MM.1S (cell line): ENCODE results near the gene VAC14.

ENCODE experiments used
- DNase-seq: peaks from one replicate; pipeline ENCODE4 v3.0.0-alpha.2; 2015
- H2AFZ ChIP-seq: fragments of 300-600 bp; sonication (generic); 2 replicates; pipeline ENCODE4 v1.6.0; 2016; ENCODE audit warnings: antibody characterized with exemption, low read length
- H3F3A ChIP-seq: fragments of 300-600 bp; sonication (generic); 2 replicates; pipeline ENCODE4 v1.6.1; 2016; ENCODE audit warnings: mild to moderate bottlenecking, antibody characterized with exemption, low read length, moderate library complexity, mixed read lengths; ENCODE audit not compliant: insufficient read depth
- H3K27ac ChIP-seq: fragments of 300-600 bp; sonication (generic); 2 replicates; pipeline ENCODE4 v1.5.1; 2016; ENCODE audit warnings: mild to moderate bottlenecking, low read length
- H3K27me3 ChIP-seq: fragments of 300-600 bp; sonication (generic); replicated peaks from 2 replicates; pipeline ENCODE4 v1.6.0; 2016; ENCODE audit warnings: low read length; ENCODE audit not compliant: insufficient read depth
- H3K36me3 ChIP-seq: fragments of 300-600 bp; sonication (generic); replicated peaks from 2 replicates; pipeline ENCODE4 v1.6.1; 2016; ENCODE audit warnings: mild to moderate bottlenecking, low read length, mixed read lengths; ENCODE audit not compliant: insufficient read depth
- H3K4me1 ChIP-seq: fragments of 300-600 bp; sonication (generic); 2 replicates; pipeline ENCODE4 v1.6.1; 2016; ENCODE audit warnings: low read length, mixed read lengths
- H3K4me2 ChIP-seq: fragments of 300-600 bp; sonication (generic); 2 replicates; pipeline ENCODE4 v1.6.0; 2016; ENCODE audit warnings: low read depth, low read length
- H3K4me3 ChIP-seq: fragments of 300-600 bp; sonication (generic); 2 replicates; pipeline ENCODE4 v1.5.1; 2016; ENCODE audit warnings: low read length, mixed read lengths
- H3K79me2 ChIP-seq: fragments of 300-600 bp; sonication (generic); 2 replicates; pipeline ENCODE4 v1.6.1; 2016; ENCODE audit warnings: mixed run types, low read length, mixed read lengths
- H3K9ac ChIP-seq: fragments of 300-600 bp; sonication (generic); 2 replicates; pipeline ENCODE4 v1.6.1; 2016; ENCODE audit warnings: low read length, mixed read lengths
- H3K9me2 ChIP-seq: fragments of 300-600 bp; sonication (generic); replicated peaks from 2 replicates; pipeline ENCODE4 v1.6.1; 2016; ENCODE audit warnings: mild to moderate bottlenecking, low read length, mixed read lengths; ENCODE audit not compliant: insufficient read depth
- H3K9me3 ChIP-seq: fragments of 300-600 bp; sonication (generic); replicated peaks from 2 replicates; pipeline ENCODE4 v1.6.1; 2016; ENCODE audit warnings: mild to moderate bottlenecking, low read length, mixed read lengths; ENCODE audit not compliant: insufficient read depth
- H4K20me1 ChIP-seq: fragments of 300-600 bp; sonication (generic); 2 replicates; pipeline ENCODE4 v1.6.1; 2016; ENCODE audit warnings: mild to moderate bottlenecking, low read length, moderate library complexity, mixed read lengths; ENCODE audit not compliant: insufficient read depth
- EZH2 ChIP-seq: fragments of 300-600 bp; sonication (generic); optimal IDR thresholded peaks from 2 replicates; pipeline ENCODE3; 2017; ENCODE audit warnings: low read depth, mild to moderate bottlenecking, antibody characterized with exemption, low read length, mixed read lengths
- EZH2phosphoT487 ChIP-seq: fragments of 300-600 bp; sonication (generic); IDR thresholded peaks from 2 replicates; pipeline ENCODE4 v1.6.1; 2018; ENCODE audit warnings: antibody characterized with exemption, low read length
- TF ChIP-seq, protein P1 (sequence below): fragments of 300-600 bp; sonication (generic); IDR thresholded peaks from 2 replicates; pipeline ENCODE4 v1.5.1; 2016; ENCODE audit warnings: antibody characterized with exemption, low read length, mixed read lengths

VAC14 gene

DNA sequence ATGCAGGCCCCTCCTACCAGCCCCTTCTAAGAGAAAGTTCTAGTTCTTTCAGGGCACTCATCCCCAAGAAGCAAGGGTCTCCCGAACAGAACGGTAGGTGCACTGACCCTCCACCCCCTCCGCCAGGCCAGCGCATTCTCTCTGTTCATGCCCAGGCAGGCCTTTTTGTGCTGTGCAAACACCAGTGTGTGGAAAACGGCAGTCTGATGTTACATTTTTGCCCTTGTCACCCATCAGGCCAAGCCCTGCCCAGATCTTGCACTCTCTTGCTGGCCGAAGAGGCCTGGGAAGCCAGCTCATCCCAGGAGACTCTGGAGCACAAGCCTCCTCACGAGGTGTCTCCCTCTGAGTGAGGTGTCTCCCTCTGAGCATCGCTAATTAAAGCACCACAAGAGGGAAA lies 99.0 kb downstream of the VAC14 start:
- H3K27me3 ChIP-seq = no peaks in the 10 kb centered on the region
- no peaks in the 10 kb centered on the region for H3K79me2 ChIP-seq
- no peak overlapping the region for H2AFZ ChIP-seq
- DNase-seq = no peak
- no peaks in the 10 kb centered on the region for H3K9me2 ChIP-seq
- no peak for TF ChIP-seq EZH2phosphoT487
- no peaks in the 10 kb centered on the region for H3K9me3 ChIP-seq
- no peaks in the 10 kb centered on the region for H3F3A ChIP-seq
- H3K4me2 ChIP-seq = no peak overlapping the region
- no peaks in the 10 kb centered on the region for H3K36me3 ChIP-seq
- no peaks in the 10 kb centered on the region for H4K20me1 ChIP-seq
- H3K9ac ChIP-seq = no peak overlapping the region
- no peak overlapping the region for H3K27ac ChIP-seq
- no peak overlapping the region for H3K4me3 ChIP-seq
- no peaks in the 10 kb centered on the region for H3K4me1 ChIP-seq

DNA sequence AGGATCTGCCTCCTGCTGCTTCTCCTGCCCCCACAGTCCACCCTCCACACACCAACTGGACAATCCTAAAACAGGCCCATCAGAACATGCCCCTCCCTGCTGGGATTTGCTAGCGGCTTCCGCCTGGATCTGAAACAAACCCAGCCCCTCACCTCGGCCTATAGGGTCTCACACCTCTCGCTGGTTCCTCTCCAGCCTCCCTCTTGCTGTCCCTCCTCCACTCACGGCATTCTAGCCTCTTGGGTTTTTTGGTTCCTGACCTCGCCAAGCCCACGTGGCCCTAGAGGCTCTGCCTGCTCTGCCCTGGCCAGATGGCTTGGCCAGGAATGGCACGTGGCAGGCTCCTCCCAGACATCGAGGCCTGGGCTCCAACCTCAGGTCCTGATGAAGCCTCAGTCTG lies 99.4 kb downstream of the VAC14 start:
- Histone ChIP-seq H3K4me1 (no peaks in the 10 kb centered on the region), H3K4me2 (no peak overlapping the region), H3K4me3 (no peak overlapping the region), H3K9ac (no peak overlapping the region), H3K36me3 (no peaks in the 10 kb centered on the region), H3K9me2 (no peaks in the 10 kb centered on the region), H4K20me1 (no peaks in the 10 kb centered on the region), H3F3A (no peaks in the 10 kb centered on the region), H3K27ac (no peak overlapping the region), H3K79me2 (no peaks in the 10 kb centered on the region), H3K27me3 (no peaks in the 10 kb centered on the region), H3K9me3 (no peaks in the 10 kb centered on the region), H2AFZ (no peak overlapping the region)
- DNase-seq = no peak
- TF ChIP-seq EZH2phosphoT487 (no peak), EZH2 (no peak)
- TF ChIP-seq, protein P1, sequence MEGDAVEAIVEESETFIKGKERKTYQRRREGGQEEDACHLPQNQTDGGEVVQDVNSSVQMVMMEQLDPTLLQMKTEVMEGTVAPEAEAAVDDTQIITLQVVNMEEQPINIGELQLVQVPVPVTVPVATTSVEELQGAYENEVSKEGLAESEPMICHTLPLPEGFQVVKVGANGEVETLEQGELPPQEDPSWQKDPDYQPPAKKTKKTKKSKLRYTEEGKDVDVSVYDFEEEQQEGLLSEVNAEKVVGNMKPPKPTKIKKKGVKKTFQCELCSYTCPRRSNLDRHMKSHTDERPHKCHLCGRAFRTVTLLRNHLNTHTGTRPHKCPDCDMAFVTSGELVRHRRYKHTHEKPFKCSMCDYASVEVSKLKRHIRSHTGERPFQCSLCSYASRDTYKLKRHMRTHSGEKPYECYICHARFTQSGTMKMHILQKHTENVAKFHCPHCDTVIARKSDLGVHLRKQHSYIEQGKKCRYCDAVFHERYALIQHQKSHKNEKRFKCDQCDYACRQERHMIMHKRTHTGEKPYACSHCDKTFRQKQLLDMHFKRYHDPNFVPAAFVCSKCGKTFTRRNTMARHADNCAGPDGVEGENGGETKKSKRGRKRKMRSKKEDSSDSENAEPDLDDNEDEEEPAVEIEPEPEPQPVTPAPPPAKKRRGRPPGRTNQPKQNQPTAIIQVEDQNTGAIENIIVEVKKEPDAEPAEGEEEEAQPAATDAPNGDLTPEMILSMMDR = no peak

DNA sequence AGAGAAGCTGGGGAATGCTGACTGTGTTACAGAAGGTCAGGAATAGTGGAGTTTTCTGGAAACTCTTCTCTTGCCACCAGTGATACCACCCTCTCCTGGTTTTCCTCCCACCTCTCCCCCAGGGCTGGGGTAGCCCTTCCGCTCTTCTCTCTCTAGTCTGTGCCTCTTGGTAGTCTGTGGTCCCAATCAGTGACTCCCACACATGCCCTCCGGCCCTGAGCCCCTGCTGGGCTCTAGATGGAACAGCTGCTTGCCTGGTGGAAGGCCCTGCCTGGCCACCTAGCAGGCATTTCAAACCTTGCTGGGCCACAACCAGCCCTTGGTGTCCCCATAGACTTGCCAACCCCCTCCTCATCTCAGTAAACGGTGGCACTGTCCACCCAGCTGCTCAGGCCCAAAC lies 99.9 kb downstream of the VAC14 start:
- Histone ChIP-seq H3K27ac (no peak overlapping the region), H3K9me2 (no peaks in the 10 kb centered on the region), H3K4me3 (no peak overlapping the region), H3K4me1 (no peaks in the 10 kb centered on the region), H3K79me2 (no peaks in the 10 kb centered on the region), H3K9ac (no peak overlapping the region), H3K4me2 (no peak overlapping the region), H3K36me3 (no peaks in the 10 kb centered on the region), H2AFZ (no peak overlapping the region), H3K9me3 (no peaks in the 10 kb centered on the region), H3K27me3 (no peaks in the 10 kb centered on the region), H4K20me1 (no peaks in the 10 kb centered on the region), H3F3A (no peaks in the 10 kb centered on the region)
- DNase-seq = no peak
- no peak for TF ChIP-seq EZH2
- no peak for TF ChIP-seq EZH2phosphoT487
- TF ChIP-seq, protein P1 = no peak

DNA sequence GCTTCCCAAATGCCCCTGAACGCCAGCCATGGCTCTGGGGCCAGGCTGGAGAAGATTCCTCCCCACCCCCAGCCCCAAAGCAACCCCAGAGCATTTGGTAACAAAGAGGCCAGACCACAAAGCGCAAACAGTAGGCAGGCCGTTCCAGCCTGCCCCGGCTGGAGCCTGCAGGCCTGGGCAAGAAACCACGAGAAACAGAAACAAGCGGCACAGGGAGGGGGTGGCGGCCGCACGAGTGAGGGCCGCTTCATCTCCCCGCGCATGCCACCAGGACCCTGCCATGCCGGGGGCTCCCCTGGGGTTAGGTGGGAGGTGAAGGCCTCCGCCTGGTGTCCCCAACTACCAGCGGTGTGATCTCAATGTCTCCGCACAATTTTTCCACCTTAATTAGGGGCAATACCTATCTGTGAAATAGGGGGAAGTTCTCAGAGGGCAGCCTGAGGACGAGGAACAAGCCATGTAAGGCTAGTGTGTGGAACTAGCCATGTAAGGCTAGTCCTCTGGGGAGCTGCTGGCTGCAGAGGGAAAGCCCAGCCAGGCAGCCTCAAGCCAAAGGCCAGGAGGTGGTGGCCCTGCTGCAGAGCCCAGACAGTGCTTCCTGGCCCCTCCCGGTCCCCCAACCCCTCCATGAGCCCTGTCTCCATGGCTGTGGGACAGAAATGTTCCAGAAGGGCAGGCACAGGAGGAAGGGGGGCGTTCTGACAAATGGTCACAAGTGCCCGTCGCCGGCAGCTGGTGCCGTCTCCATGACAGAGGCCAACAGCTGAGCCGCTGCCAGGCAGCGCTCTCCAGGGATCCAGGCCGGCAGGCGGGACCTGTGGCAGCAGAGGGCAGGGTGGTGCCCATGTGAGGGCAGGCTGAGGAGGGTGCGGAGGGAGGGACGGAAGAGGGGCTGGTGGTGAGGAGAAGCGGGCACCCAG lies 100.6 kb downstream of the VAC14 start:
- H3K4me3 ChIP-seq = no peak overlapping the region
- TF ChIP-seq EZH2phosphoT487 = no peak
- H3K27ac ChIP-seq = no peak overlapping the region
- no peaks in the 10 kb centered on the region for H3F3A ChIP-seq
- H3K4me1 ChIP-seq = no peaks in the 10 kb centered on the region
- H3K4me2 ChIP-seq = no peak overlapping the region
- no peaks in the 10 kb centered on the region for H3K9me2 ChIP-seq
- H3K79me2 ChIP-seq = no peaks in the 10 kb centered on the region
- H4K20me1 ChIP-seq = no peaks in the 10 kb centered on the region
- H3K27me3 ChIP-seq = no peaks in the 10 kb centered on the region
- no peak for DNase-seq
- H3K9me3 ChIP-seq = no peaks in the 10 kb centered on the region
- no peak overlapping the region for H3K9ac ChIP-seq
- no peak overlapping the region for H2AFZ ChIP-seq
- no peaks in the 10 kb centered on the region for H3K36me3 ChIP-seq
